Aorta (tissue), 5 donors: Measurements from ENCODE around the gene REXO1. TPM values are rescaled to one million over a fixed set of nuclear protein-coding genes. Genes with fewer than 3 reads are reported as not detected.

ENCODE experiments used
- ATAC-seq: fragments of 200-7000 bp; cut with Tn5 transposase; one replicate; pipeline ENCODE4 v1.9.1; 2022; ENCODE audit warnings: moderate library complexity; ENCODE audit not compliant: low FRiP score
- DNase-seq, 2 donors: peaks; one replicate each; pipeline ENCODE4 v3.0.0-alpha.2; 2020
- H3K27ac ChIP-seq, 2 donors: one replicate each; pipeline ENCODE4 v1.5.1; 2013; ENCODE audit warnings: low read length in 2 of 2, mild to moderate bottlenecking in 2 of 2, moderate library complexity in 2 of 2, control low read depth in 1 of 2, inconsistent platforms in 1 of 2, low read depth in 1 of 2
- H3K27me3 ChIP-seq, 2 donors: one replicate each; pipeline ENCODE4 v1.6.1; 2013; ENCODE audit warnings: control low read depth in 1 of 2, low read length in 1 of 2, mild to moderate bottlenecking in 1 of 2, moderate library complexity in 1 of 2; ENCODE audit not compliant: insufficient read depth in 2 of 2, control insufficient read depth in 1 of 2
- H3K36me3 ChIP-seq, 2 donors: one replicate each; pipeline ENCODE4 v1.6.1; 2013; ENCODE audit warnings: control low read depth in 1 of 2, low read length in 1 of 2, mild to moderate bottlenecking in 1 of 2; ENCODE audit not compliant: insufficient read depth in 2 of 2, control insufficient read depth in 1 of 2
- H3K4me1 ChIP-seq, 2 donors: one replicate each; pipeline ENCODE4 v1.6.1; 2013; ENCODE audit warnings: low read length in 2 of 2, control low read depth in 1 of 2, mild to moderate bottlenecking in 1 of 2, moderate library complexity in 1 of 2; ENCODE audit not compliant: insufficient read depth in 2 of 2, control insufficient read depth in 1 of 2
- H3K4me3 ChIP-seq, 2 donors: one replicate each; pipeline ENCODE4 v1.5.1; 2013; ENCODE audit warnings: low read length in 2 of 2, control low read depth in 1 of 2, mild to moderate bottlenecking in 1 of 2
- H3K9me3 ChIP-seq: one replicate; pipeline ENCODE4 v1.6.1; 2013; ENCODE audit warnings: mild to moderate bottlenecking, low read length; ENCODE audit not compliant: control insufficient read depth
- WGBS, 2 donors: extraction: QIAGEN DNeasy Blood & Tissue Kit; methylation state at CpG; one replicate each; pipeline ENCODE4 v1.1.7; 2013; 5-methylcytosine and 5-hydroxymethylcytosine counted together
- intact Hi-C, 2 donors: fragments of 100-400 bp; cut with DNase I; formaldehyde crosslinking; loops; one replicate each; pipeline versions ENCODE4 v1.14.2 to v1.15.0; 2022
- microRNA-seq, 2 donors: library from miRNA; unstranded; fragments of <30 nt; microRNA quantifications; one replicate each; pipeline ENCODE4 v1.2.0, GENCODE V29; 2020
- polyA plus RNA-seq, 2 donors: library from polyadenylated mRNA; stranded (reverse); fragments of 200-250 nt; gene quantifications; one replicate each; pipeline ENCODE4 v1.2.3, GENCODE V29; 2013
- total RNA-seq, 2 donors: library from RNA; stranded (reverse); fragmentation: NEBNext Ultra II Directional; extraction: Animal tissue kit (Norgen Biotek cat#: 25700); gene quantifications; one replicate each; pipeline ENCODE4 v1.2.1, GENCODE V29; 2021
- donor health status: healthy with polysubstance abuse.
- donor health status: Bipolar disorder and iron deficiency.
- donor health status: DM: no; HTN: no; CAD: no.
- donor health status: DM: no; HTN: no; CAD: no.
- donor health status: DM: yes; HTN: yes; CAD: no.

Gene REXO1
- total and polyA plus RNA-seq, 4 donors, result 4.8 to 29.9 (median 26.7) TPM

DNA sequence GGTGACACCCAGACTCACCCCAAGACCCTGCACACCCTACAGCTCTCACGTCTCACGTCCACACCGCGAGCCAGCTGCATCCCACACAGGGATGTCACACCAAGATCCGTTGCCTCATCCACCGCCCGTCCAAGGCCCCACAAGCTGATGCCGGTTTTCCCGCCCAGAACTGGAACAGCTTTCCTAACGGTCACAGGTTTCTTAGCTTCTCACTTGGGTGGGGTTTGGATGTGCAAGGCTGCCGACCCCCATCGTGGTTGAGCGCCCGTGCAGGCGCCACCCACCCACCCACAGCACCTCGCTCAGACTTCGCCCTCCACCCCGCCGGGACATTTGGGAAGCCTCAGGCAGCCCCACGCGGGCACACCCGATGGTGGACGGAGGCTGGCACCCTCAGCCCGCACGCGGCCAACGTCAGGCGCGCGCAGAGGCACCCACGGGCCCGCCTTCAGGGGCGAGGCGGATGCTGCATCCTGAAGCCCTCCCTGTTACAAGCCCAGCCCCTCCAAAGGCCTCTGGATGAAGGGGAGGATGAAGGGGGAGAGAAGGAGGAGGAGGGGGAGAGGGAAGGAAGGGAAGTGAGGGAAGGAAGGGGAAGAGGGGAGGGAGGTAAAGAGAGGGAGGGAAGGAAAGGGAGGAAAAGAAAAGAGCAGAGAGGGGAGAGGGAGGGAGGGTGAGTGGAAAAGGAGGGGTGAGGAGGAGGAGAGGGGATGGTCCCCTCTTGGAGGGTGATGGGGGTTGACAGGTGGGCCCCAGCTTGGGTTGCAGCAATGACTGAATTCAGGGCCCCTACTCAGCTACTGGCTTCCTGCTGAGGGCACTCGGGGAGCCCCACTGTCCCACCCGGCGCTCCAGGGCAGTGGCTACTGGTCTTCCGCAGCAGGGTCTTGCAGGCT, 82.1 kb downstream of the REXO1 start:
- no peak for ATAC-seq
- no peak overlapping the region for H3K4me3 ChIP-seq
- 4% methylated on average over 38 of the region's 38 CpGs for WGBS, 2 donors
- no peak for DNase-seq
- no peaks in the 10 kb centered on the region for H3K36me3 ChIP-seq
- H3K4me1 ChIP-seq, result no peaks in the 10 kb centered on the region
- no peaks in the 10 kb centered on the region for H3K27me3 ChIP-seq
- intact Hi-C loops, result no loop called here
- peaks cover 1% of the 10 kb centered on the region for H3K9me3 ChIP-seq
- H3K27ac ChIP-seq, result no peak overlapping the region

Small RNA genes lying within 50 kb of the gene (microRNA-seq; reads per million reads assigned to microRNA genes)
- gene MIR1909, result 0 to 2.0 reads per million in 2 donors

Other genes with a start within 250 kb of the REXO1 start
- gene UQCR11, start 243.0 kb downstream of the REXO1 start, total RNA-seq, result 100 to 1,000 TPM; 153 to 155 TPM
- gene UQCR11, start 243.0 kb downstream of the REXO1 start, polyA plus RNA-seq, result 100 to 1,000 TPM; 127 to 251 TPM
- gene TCF3, start 195.9 kb downstream of the REXO1 start, total RNA-seq, result 10 to 100 TPM; 32.0 to 50.4 TPM
- 10 to 100 TPM; 23.7 to 36.2 TPM for gene TCF3, start 195.9 kb downstream of the REXO1 start, polyA plus RNA-seq
- gene ONECUT3, start 95.0 kb downstream of the REXO1 start, total RNA-seq, result not detected
- under 1 TPM in 1 of 2 donors, not detected in 1; 0.03 TPM for gene ONECUT3, start 95.0 kb downstream of the REXO1 start, polyA plus RNA-seq
- gene ATP8B3, start 36.2 kb downstream of the REXO1 start, total RNA-seq, result 1 to 10 TPM; 1.8 to 4.7 TPM
- under 1 TPM; 0.38 to 0.63 TPM for gene ATP8B3, start 36.2 kb downstream of the REXO1 start, polyA plus RNA-seq
- gene KLF16, start 15.1 kb upstream of the REXO1 start, total RNA-seq, result 10 to 100 TPM; 17.3 to 18.3 TPM
- 1 to 10 TPM; 5.1 to 6.6 TPM for gene KLF16, start 15.1 kb upstream of the REXO1 start, polyA plus RNA-seq
- 10 to 100 TPM; 54.8 to 64.6 TPM for gene ABHD17A, start 37.0 kb upstream of the REXO1 start, total RNA-seq
- 100 to 1,000 TPM in 1 of 2 donors, 10 to 100 TPM in 1; 48.8 to 116 TPM for gene ABHD17A, start 37.0 kb upstream of the REXO1 start, polyA plus RNA-seq
- 1 to 10 TPM; 3.3 to 5.5 TPM for gene ADAT3, start 56.9 kb upstream of the REXO1 start, total RNA-seq
- 1 to 10 TPM; 1.5 to 5.6 TPM for gene ADAT3, start 56.9 kb upstream of the REXO1 start, polyA plus RNA-seq
- gene SCAMP4, start 56.9 kb upstream of the REXO1 start, total RNA-seq, result 10 to 100 TPM; 38.8 to 49.6 TPM
- 10 to 100 TPM; 10.1 to 19.1 TPM for gene SCAMP4, start 56.9 kb upstream of the REXO1 start, polyA plus RNA-seq
- 10 to 100 TPM; 41.0 to 51.7 TPM for gene CSNK1G2, start 92.7 kb upstream of the REXO1 start, total RNA-seq
- 10 to 100 TPM; 51.1 to 59.8 TPM for gene CSNK1G2, start 92.7 kb upstream of the REXO1 start, polyA plus RNA-seq
- 10 to 100 TPM; 46.2 to 62.7 TPM for gene BTBD2, start 167.2 kb upstream of the REXO1 start, total RNA-seq
- gene BTBD2, start 167.2 kb upstream of the REXO1 start, polyA plus RNA-seq, result 10 to 100 TPM; 27.5 to 56.7 TPM
- gene MKNK2, start 202.8 kb upstream of the REXO1 start, total RNA-seq, result 100 to 1,000 TPM in 1 of 2 donors, 10 to 100 TPM in 1; 93.0 to 103 TPM
- gene MKNK2, start 202.8 kb upstream of the REXO1 start, polyA plus RNA-seq, result 10 to 100 TPM; 49.3 to 68.1 TPM
- gene MOB3A, start 247.8 kb upstream of the REXO1 start, total RNA-seq, result 10 to 100 TPM; 41.1 to 43.6 TPM
- 10 to 100 TPM; 12.5 to 15.5 TPM for gene MOB3A, start 247.8 kb upstream of the REXO1 start, polyA plus RNA-seq
- 1 to 10 TPM; 1.6 to 3.6 TPM for gene IZUMO4, start 248.4 kb upstream of the REXO1 start, total RNA-seq
- gene IZUMO4, start 248.4 kb upstream of the REXO1 start, polyA plus RNA-seq, result 10 to 100 TPM in 1 of 2 donors, 1 to 10 TPM in 1; 5.5 to 25.2 TPM